Loucy (cell line): ENCODE measurements around the gene KCNH1.

Experiments used
- EZH2phosphoT487 ChIP-seq: fragments of 200-600 bp; IDR thresholded peaks from 2 replicates; pipeline ENCODE4 v1.6.1; 2018; ENCODE audit warnings: antibody characterized with exemption, mild to moderate bottlenecking, moderate library complexity, borderline replicate concordance
- TF ChIP-seq, protein P1 (sequence below): fragments of 200-600 bp; sonication (generic); conservative IDR thresholded peaks from 2 replicates; pipeline ENCODE4 v1.5.1; 2014; ENCODE audit warnings: mild to moderate bottlenecking, antibody characterized with exemption, low read length

DNA sequence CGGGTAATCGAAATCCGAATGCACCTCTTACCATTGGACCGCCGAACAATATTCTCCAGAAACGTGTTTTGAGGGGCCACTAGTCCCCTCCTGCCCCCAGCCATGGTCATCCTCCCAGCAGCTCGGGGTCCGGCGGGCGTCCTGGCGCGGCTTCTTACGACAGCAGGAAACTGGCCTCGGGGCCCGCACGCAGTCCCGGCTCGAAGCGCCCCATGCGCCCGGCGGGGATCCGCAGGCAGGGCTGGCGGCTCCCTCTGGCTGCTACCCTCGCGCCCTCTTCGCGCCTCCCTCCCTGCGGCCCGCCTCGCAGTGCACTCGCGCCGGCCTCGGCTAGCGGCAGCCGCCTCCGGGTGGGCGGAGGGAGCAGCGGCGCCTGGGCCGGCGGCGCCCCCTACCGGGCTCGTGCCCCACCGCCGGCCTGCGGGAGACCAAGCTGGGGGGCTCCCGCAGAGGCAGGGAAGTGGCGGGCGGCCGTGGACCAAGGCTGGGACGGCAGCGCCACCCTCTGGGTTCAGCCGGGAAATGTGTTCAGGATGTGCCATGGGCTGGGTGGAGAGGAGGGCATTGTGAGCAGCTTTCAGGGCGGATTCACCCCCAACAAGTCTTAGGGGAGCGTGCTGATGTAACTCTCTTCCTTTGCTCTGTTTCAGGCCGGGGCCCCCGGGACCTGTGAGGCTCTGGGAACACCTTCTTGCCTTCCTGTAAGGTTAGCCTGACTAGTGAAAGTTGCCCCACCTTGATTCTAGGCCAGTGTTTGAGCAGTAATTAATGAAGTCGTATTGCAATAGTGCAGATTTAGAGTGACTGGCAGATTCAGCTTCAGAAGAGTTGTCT, at the start of gene KCNH1:
- TF ChIP-seq, protein P1, sequence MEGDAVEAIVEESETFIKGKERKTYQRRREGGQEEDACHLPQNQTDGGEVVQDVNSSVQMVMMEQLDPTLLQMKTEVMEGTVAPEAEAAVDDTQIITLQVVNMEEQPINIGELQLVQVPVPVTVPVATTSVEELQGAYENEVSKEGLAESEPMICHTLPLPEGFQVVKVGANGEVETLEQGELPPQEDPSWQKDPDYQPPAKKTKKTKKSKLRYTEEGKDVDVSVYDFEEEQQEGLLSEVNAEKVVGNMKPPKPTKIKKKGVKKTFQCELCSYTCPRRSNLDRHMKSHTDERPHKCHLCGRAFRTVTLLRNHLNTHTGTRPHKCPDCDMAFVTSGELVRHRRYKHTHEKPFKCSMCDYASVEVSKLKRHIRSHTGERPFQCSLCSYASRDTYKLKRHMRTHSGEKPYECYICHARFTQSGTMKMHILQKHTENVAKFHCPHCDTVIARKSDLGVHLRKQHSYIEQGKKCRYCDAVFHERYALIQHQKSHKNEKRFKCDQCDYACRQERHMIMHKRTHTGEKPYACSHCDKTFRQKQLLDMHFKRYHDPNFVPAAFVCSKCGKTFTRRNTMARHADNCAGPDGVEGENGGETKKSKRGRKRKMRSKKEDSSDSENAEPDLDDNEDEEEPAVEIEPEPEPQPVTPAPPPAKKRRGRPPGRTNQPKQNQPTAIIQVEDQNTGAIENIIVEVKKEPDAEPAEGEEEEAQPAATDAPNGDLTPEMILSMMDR = peak; percentile 68
- no peak for TF ChIP-seq EZH2phosphoT487
